ENCODE results near the gene SMIM28.
A peak's percentile ranks its signal among the peaks of the same experiment; 100 is the strongest.

SMIM28 gene

DNA sequence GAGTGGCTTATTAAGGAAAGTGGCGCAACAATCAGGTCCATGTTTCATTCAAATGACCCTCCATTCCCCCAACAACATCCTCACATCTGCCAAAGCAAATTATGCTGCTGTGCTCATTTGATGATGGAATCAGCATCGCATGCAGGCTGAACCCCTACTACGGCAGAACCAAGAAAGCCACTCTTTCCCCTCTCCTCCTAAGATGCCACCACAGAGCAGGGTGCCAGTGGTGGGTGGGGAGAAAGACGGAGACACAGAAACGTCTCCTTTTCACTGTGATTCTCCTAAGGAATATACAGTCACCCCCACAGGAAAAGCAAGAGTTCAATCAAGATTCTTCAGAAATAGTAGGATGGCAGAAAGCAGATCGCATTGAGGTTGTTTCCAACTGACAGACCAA lies 43.4 kb downstream of the SMIM28 start:
- TF ChIP-seq POLR2AphosphoS5 (IDR thresholded peaks at IDR 0.05; ENCODE audit: low read depth, low read length), result no peak
- no peak for TF ChIP-seq REST (IDR thresholded peaks at IDR 0.05; ENCODE audit: insufficient read depth in 1 of 2, low read depth in 2 of 2, low read length in 2 of 2)
- no peak for TF ChIP-seq TAF1 (IDR thresholded peaks at IDR 0.05; ENCODE audit: borderline replicate concordance, insufficient read depth, low read length)
- TF ChIP-seq SIN3A (IDR thresholded peaks at IDR 0.05; ENCODE audit: borderline replicate concordance, insufficient read depth, low read length), result no peak
- TF ChIP-seq FOXP2 (optimal IDR thresholded peaks at IDR 0.05; ENCODE audit: borderline replicate concordance, extremely low read depth, extremely low read length, insufficient read depth), result no peak

- TF ChIP-seq FOXP2 (optimal IDR thresholded peaks at IDR 0.05; ENCODE audit: borderline replicate concordance, extremely low read depth, extremely low read length, insufficient read depth), result no peak
- TF ChIP-seq REST (IDR thresholded peaks at IDR 0.05; ENCODE audit: insufficient read depth in 1 of 2, low read depth in 2 of 2, low read length in 2 of 2), result no peak
- no peak for TF ChIP-seq SIN3A (IDR thresholded peaks at IDR 0.05; ENCODE audit: borderline replicate concordance, insufficient read depth, low read length)
- TF ChIP-seq TAF1 (IDR thresholded peaks at IDR 0.05; ENCODE audit: borderline replicate concordance, insufficient read depth, low read length), result no peak
- 0 out of 2 replicates have a peak, but pooled peaks have one; percentile 57 for TF ChIP-seq POLR2AphosphoS5 (IDR thresholded peaks at IDR 0.05; ENCODE audit: low read depth, low read length)
Measured at GRCh38 chr6:138421608-138422007, 43.9 kb downstream of the SMIM28 start.

DNA sequence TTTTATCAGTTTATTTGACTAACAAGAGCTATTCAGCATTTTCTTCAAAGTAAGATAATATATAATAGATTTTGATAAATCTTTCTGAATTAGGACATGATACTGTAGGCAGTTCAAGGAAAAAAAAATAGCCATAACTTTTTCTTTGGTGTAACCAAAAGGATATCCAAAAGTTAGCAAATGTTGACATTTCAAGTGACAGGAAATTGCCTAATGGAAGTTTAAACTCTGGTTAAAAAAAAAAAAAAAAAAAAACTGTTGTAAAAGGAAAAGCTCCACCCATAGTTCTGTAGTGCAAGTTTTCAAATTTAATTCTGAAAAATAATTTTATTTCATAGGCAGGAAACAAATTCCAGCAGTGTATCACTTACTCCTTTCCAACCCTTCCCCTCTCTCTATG lies 45.2 kb downstream of the SMIM28 start:
- TF ChIP-seq TAF1 (IDR thresholded peaks at IDR 0.05; ENCODE audit: borderline replicate concordance, insufficient read depth, low read length), result no peak
- TF ChIP-seq POLR2AphosphoS5 (IDR thresholded peaks at IDR 0.05; ENCODE audit: low read depth, low read length), result no peak
- no peak for TF ChIP-seq SIN3A (IDR thresholded peaks at IDR 0.05; ENCODE audit: borderline replicate concordance, insufficient read depth, low read length)
- no peak for TF ChIP-seq FOXP2 (optimal IDR thresholded peaks at IDR 0.05; ENCODE audit: borderline replicate concordance, extremely low read depth, extremely low read length, insufficient read depth)
- no peak for TF ChIP-seq REST (IDR thresholded peaks at IDR 0.05; ENCODE audit: insufficient read depth in 1 of 2, low read depth in 2 of 2, low read length in 2 of 2)

GRCh38 chr6:138424004-138424904 lies 46.5 kb downstream of the SMIM28 start:
- TF ChIP-seq POLR2AphosphoS5 (IDR thresholded peaks at IDR 0.05; ENCODE audit: low read depth, low read length), result peak; percentile 30; the same call in 1 of the 2 replicates
- TF ChIP-seq SIN3A (IDR thresholded peaks at IDR 0.05; ENCODE audit: borderline replicate concordance, insufficient read depth, low read length), result no peak

DNA sequence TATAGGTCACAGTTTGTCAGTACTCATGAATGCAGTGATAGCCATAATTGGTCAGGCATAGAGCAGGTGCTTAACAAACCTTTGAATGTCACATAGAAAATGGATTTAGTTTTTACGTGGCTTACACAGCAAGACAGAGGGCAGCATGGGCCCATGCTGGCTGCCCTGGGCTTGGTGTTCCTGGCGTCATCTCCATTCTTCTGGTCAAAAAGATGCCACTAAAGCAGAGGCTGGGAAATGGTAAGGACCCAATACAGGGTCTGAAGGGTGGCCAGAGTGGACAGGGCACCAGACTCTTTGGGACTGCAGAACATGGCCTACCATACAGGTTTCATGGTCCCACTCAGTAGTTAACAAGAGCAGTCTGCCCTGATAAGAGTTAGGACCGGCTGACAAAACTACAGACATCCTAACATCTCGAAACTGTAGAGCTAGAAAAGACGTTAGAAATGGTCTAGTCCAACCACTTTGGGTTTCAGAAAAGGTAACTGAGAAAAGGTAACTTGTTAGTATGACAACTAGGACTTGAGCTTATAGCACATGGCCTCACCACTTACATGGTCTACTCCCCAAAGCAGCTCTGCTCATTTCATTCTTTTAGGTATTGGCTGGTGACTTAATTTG lies 48.9 kb downstream of the SMIM28 start:
- TF ChIP-seq POLR2AphosphoS5 (IDR thresholded peaks at IDR 0.05; ENCODE audit: low read depth, low read length) (peak; percentile 28), SIN3A (IDR thresholded peaks at IDR 0.05; ENCODE audit: borderline replicate concordance, insufficient read depth, low read length) (no peak)

DNA sequence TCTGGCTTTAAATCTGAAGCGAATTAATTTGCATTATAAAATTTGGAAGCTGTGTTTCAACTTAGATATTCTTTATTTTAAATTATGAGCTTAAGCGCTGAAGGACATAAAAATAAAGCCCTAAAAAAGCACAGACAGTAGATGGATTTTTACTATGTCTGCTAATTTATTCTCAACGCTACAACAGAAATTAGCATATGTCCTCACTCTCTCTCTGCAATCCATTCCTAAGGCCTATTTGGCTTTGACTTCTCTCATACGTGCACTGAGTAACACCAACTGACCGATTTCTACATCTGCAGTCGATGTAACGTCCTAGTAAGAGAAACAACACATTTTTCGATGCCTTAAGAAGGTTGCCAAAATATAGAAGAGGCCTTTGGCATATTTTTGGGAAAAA lies 50.0 kb downstream of the SMIM28 start:
- no peak for TF ChIP-seq TAF1 (IDR thresholded peaks at IDR 0.05; ENCODE audit: borderline replicate concordance, insufficient read depth, low read length)
- no peak for TF ChIP-seq SIN3A (IDR thresholded peaks at IDR 0.05; ENCODE audit: borderline replicate concordance, insufficient read depth, low read length)
- TF ChIP-seq REST (IDR thresholded peaks at IDR 0.05; ENCODE audit: insufficient read depth in 1 of 2, low read depth in 2 of 2, low read length in 2 of 2), result no peak
- no peak for TF ChIP-seq POLR2AphosphoS5 (IDR thresholded peaks at IDR 0.05; ENCODE audit: low read depth, low read length)
- TF ChIP-seq FOXP2 (optimal IDR thresholded peaks at IDR 0.05; ENCODE audit: borderline replicate concordance, extremely low read depth, extremely low read length, insufficient read depth), result no peak
